GM23338 (cell line): ENCODE results near the gene DNAH17. TPM values are rescaled to one million over a fixed set of nuclear protein-coding genes. Genes with fewer than 3 reads are reported as not detected.

Experiments
- ATAC-seq: fragments of 200-7000 bp; cut with Tn5 transposase; 3 replicates; pipeline ENCODE4 v1.9.1; 2020
- DNase-seq: peaks from one replicate; pipeline ENCODE4 v3.0.0-alpha.2; 2015; ENCODE audit warnings: low spot score
- H2AFZ ChIP-seq: fragments of 200-600 bp; sonication (generic); 2 replicates; pipeline ENCODE4 v1.8.0; 2016; ENCODE audit warnings: antibody characterized with exemption, mild to moderate bottlenecking, moderate library complexity
- H3F3A ChIP-seq: fragments of 200-600 bp; sonication (generic); replicated peaks from 2 replicates; pipeline ENCODE4 v1.8.0; 2017; ENCODE audit warnings: antibody characterized with exemption, mixed run types, low read depth
- H3K27ac ChIP-seq: fragments of 200-600 bp; sonication (generic); 2 replicates; pipeline ENCODE4 v1.6.1; 2016; ENCODE audit warnings: low read depth
- H3K27me3 ChIP-seq: fragments of 200-600 bp; sonication (generic); 2 replicates; pipeline ENCODE4 v1.8.0; 2016; ENCODE audit warnings: mild to moderate bottlenecking, mixed run types, moderate library complexity; ENCODE audit not compliant: insufficient read depth
- H3K36me3 ChIP-seq: fragments of 200-600 bp; sonication (generic); 2 replicates; pipeline ENCODE4 v1.8.0; 2016; ENCODE audit warnings: mild to moderate bottlenecking; ENCODE audit not compliant: insufficient read depth
- H3K4me1 ChIP-seq: fragments of 200-600 bp; sonication (generic); 2 replicates; pipeline ENCODE4 v1.8.0; 2016; ENCODE audit warnings: mild to moderate bottlenecking, moderate library complexity; ENCODE audit not compliant: insufficient read depth
- H3K4me2 ChIP-seq: fragments of 200-600 bp; sonication (generic); 2 replicates; pipeline ENCODE4 v1.7.1; 2017; ENCODE audit warnings: mixed run types
- H3K4me3 ChIP-seq: fragments of 200-600 bp; sonication (generic); 2 replicates; pipeline ENCODE4 v1.6.1; 2016; ENCODE audit warnings: mixed run types
- H3K79me2 ChIP-seq: fragments of 200-600 bp; sonication (generic); replicated peaks from 2 replicates; pipeline ENCODE4 v1.8.0; 2017; ENCODE audit warnings: mild to moderate bottlenecking; ENCODE audit not compliant: insufficient read depth
- H3K9me2 ChIP-seq: fragments of 200-600 bp; sonication (generic); 2 replicates; pipeline ENCODE4 v1.8.0; 2017; ENCODE audit not compliant: insufficient read depth
- H4K20me1 ChIP-seq: fragments of 200-600 bp; sonication (generic); replicated peaks from 2 replicates; pipeline ENCODE4 v1.8.0; 2017; ENCODE audit warnings: mild to moderate bottlenecking; ENCODE audit not compliant: insufficient read depth
- H3K27ac Mint-ChIP-seq: 2 replicates; pipeline ENCODE4 v1.8.0; 2020; ENCODE audit warnings: inconsistent platforms, mild to moderate bottlenecking, moderate library complexity, mixed read lengths
- H3K27me3 Mint-ChIP-seq: 3 replicates; pipeline ENCODE4 v1.8.0; 2022; ENCODE audit warnings: low read depth, mild to moderate bottlenecking, moderate library complexity, mixed read lengths, inconsistent platforms; ENCODE audit not compliant: insufficient read depth, poor library complexity
- H3K36me3 Mint-ChIP-seq: 3 replicates; pipeline ENCODE4 v1.8.0; 2021; ENCODE audit warnings: low read depth, mild to moderate bottlenecking, inconsistent platforms, moderate library complexity, mixed read lengths
- H3K4me1 Mint-ChIP-seq: 3 replicates; pipeline ENCODE4 v1.8.0; 2020; ENCODE audit warnings: mild to moderate bottlenecking, inconsistent platforms, mixed read lengths
- H3K4me3 Mint-ChIP-seq: 3 replicates; pipeline ENCODE4 v1.8.0; 2021; ENCODE audit warnings: moderate library complexity, mild to moderate bottlenecking, inconsistent platforms, mixed read lengths
- H3K9me3 Mint-ChIP-seq: 3 replicates; pipeline ENCODE4 v1.8.0; 2020; ENCODE audit warnings: moderate library complexity, mild to moderate bottlenecking, inconsistent platforms, mixed read lengths
- CREB1 ChIP-seq: fragments of 250-450 bp; sonication (Bioruptor Pico); IDR thresholded peaks from 2 replicates; pipeline ENCODE4 v1.5.0; 2020; ENCODE audit warnings: low read depth, mild to moderate bottlenecking, moderate library complexity
- CTCF ChIP-seq, 2 experiments: fragments of 200-600 bp in 1 of 2; sonication (generic) in 1 of 2; conservative IDR thresholded peaks; 2 replicates each; pipeline versions ENCODE4 v1.5.1 to v1.6.1; 2016 to 2017; ENCODE audit warnings: antibody characterized with exemption in 2 of 2, low read depth in 2 of 2, mild to moderate bottlenecking in 2 of 2, moderate library complexity in 1 of 2
- ETS1 ChIP-seq: IDR thresholded peaks from 2 replicates; pipeline ENCODE4 v1.6.1; 2016; ENCODE audit warnings: antibody characterized with exemption
- EZH2 ChIP-seq: fragments of 200-600 bp; sonication (generic); IDR thresholded peaks from one replicate; pipeline ENCODE4 v1.8.0; 2017; ENCODE audit warnings: antibody characterized with exemption, mild to moderate bottlenecking, low read depth; ENCODE audit not compliant: unreplicated experiment
- EZH2phosphoT487 ChIP-seq: fragments of 200-600 bp; sonication (generic); IDR thresholded peaks from one replicate; pipeline ENCODE4 v1.8.1; 2018; ENCODE audit warnings: antibody characterized with exemption; ENCODE audit not compliant: unreplicated experiment
- JUNB ChIP-seq: IDR thresholded peaks from one replicate; pipeline ENCODE4 v1.6.1; 2016; ENCODE audit warnings: antibody characterized with exemption; ENCODE audit not compliant: unreplicated experiment
- NANOG ChIP-seq: IDR thresholded peaks from 2 replicates; pipeline ENCODE4 v1.6.1; 2016; ENCODE audit warnings: antibody characterized with exemption, borderline replicate concordance
- POLR2AphosphoS5 ChIP-seq: IDR thresholded peaks from 2 replicates; pipeline ENCODE4 v1.6.1; 2016; ENCODE audit warnings: antibody characterized with exemption, low read depth
- REST ChIP-seq: IDR thresholded peaks from one replicate; pipeline ENCODE4 v1.6.1; 2018; ENCODE audit warnings: antibody characterized with exemption; ENCODE audit not compliant: unreplicated experiment
- STAT1 ChIP-seq: IDR thresholded peaks from one replicate; pipeline ENCODE4 v1.6.1; 2016; ENCODE audit warnings: antibody characterized with exemption; ENCODE audit not compliant: unreplicated experiment
- ZNF114 ChIP-seq: fragments of 250-450 bp; sonication (Bioruptor Pico); IDR thresholded peaks from 2 replicates; pipeline ENCODE4 v1.5.0; 2020; ENCODE audit warnings: mild to moderate bottlenecking, moderate library complexity
- ZNF331 ChIP-seq: fragments of 250-450 bp; sonication (Bioruptor Pico); IDR thresholded peaks from 2 replicates; pipeline ENCODE4 v1.5.0; 2020; ENCODE audit warnings: low read depth, mild to moderate bottlenecking, moderate library complexity
- ZNF462 ChIP-seq: fragments of 250-450 bp; sonication (Bioruptor Pico); IDR thresholded peaks from 2 replicates; pipeline ENCODE4 v1.5.0; 2020; ENCODE audit warnings: mild to moderate bottlenecking, moderate library complexity
- polyA plus RNA-seq: library from polyadenylated mRNA; unstranded; fragments of >200 nt; fragmentation: Nextera tagmentation; extraction: Ambion mirVana; gene quantifications from 2 replicates; pipeline ENCODE4 v1.2.1, GENCODE V29; 2016
- total RNA-seq: library from RNA; depleted of rRNA; stranded (reverse); fragments of >200 nt; shearing (Covaris generic); gene quantifications from 2 replicates; pipeline ENCODE4 v1.2.3, GENCODE V29; 2014

DNAH17 gene
- total and polyA plus RNA-seq, 2 experiments from 2014 or later: 0.59 to 2.0 TPM

- H3K36me3 ChIP-seq: no peaks in the 10 kb centered on the region
- ATAC-seq: no peak
- Mint-ChIP-seq H3K27ac (no peak overlapping the region), H3K36me3 (no peaks in the 10 kb centered on the region), H3K4me3 (no peak overlapping the region), H3K9me3 (no peaks in the 10 kb centered on the region; the same call in 1 of the 3 replicates), H3K4me1 (peaks cover 11% of the 10 kb centered on the region), H3K27me3 (peaks cover 11% of the 10 kb centered on the region)
- H4K20me1 ChIP-seq: no peaks in the 10 kb centered on the region
- H3K27me3 ChIP-seq: no peaks in the 10 kb centered on the region
- H3K4me2 ChIP-seq: no peak overlapping the region
- H3K79me2 ChIP-seq: no peaks in the 10 kb centered on the region
- H3K9me2 ChIP-seq: peaks cover 11% of the 10 kb centered on the region; the same call in 1 of the 2 replicates
- no peak for DNase-seq
- H3K27ac ChIP-seq: no peak overlapping the region
- TF ChIP-seq CTCF (conservative IDR thresholded peaks at IDR 0.05; ENCODE audit: low read depth in 2 of 2) (no peak), NANOG (no peak), JUNB (no peak), EZH2 (no peak), EZH2phosphoT487 (no peak), ZNF114 (CRISPR knock-in tag) (no peak), STAT1 (no peak), REST (no peak), ZNF462 (CRISPR knock-in tag) (no peak), POLR2AphosphoS5 (no peak), ZNF331 (CRISPR knock-in tag) (no peak), ETS1 (no peak), CREB1 (CRISPR knock-in tag) (no peak)
- no peak overlapping the region for H3K4me3 ChIP-seq
- H3F3A ChIP-seq: no peaks in the 10 kb centered on the region
- no peak overlapping the region for H2AFZ ChIP-seq
- H3K4me1 ChIP-seq: no peaks in the 10 kb centered on the region
Measured at GRCh38 chr17:78585006-78585630, 7.9 kb upstream of the DNAH17 start.
